NCI-H446 treated with DMSO at 0.1 percent for 48 hours (cell line): Measurements from ENCODE around the gene MGAT4A.
"Not testable (repeated sequence)": the region's sequence is repeated elsewhere in the genome, so short reads cannot be mapped to it uniquely, and the experiment has no call there.

Experiments used
- DNase-seq: peaks from one replicate; lab custom pipeline; 2025; lab: John Stamatoyannopoulos, UW

The MGAT4A gene

DNA sequence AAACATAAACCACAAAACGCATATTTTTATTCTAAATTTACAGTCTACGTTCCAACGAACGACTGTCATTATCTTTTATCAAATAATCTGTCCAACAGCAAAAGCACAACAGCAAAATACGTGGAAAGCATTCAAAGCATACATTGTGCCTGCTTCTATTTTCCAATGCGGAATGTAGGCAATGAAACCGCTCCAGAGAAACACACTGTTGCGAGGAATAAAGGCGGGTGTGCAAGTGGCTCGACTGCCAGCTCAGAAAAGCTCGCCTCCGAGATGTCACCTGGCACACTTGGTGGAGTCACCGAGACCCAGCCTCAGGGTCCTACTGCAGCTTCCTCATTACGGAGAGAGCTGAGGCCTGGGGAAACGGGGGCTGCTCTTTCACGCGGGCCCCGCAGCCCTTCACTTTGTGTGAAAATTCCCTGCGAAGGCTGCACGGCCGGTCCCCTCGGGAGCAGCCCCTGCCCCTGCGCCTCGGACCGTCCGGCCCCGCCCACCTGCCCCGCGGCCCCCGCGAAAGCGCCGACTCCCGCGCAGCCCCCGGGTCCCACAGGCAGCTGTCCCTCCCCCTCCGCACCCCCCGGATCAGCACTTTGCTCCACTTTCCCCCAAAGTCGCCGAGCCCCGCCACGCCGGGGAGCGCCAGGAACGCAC is 752 bp downstream of the MGAT4A start:
- peak; percentile 9 for DNase-seq

DNA sequence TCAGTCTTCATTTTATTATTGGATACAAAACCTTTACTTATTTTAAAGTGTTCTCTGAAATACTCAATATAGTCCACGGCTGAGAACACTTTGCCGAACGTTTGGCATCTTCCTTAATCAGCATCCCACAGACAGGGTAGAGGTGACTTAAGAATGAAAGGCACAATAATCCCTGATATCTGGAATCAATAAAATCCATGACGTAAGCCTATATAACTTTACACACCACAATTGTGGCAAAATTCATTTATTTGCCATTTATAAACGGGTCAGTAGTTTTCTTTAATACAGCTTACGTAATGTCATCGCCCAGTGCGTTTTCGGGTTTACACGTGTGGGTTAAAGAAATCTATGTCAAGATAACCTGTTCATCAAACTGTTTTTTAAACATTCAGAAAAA is 1.3 kb downstream of the MGAT4A start:
- DNase-seq: no peak

GRCh38 chr2:98728088-98728718 is 2.7 kb downstream of the MGAT4A start:
- not testable (repeated sequence) for DNase-seq

DNA sequence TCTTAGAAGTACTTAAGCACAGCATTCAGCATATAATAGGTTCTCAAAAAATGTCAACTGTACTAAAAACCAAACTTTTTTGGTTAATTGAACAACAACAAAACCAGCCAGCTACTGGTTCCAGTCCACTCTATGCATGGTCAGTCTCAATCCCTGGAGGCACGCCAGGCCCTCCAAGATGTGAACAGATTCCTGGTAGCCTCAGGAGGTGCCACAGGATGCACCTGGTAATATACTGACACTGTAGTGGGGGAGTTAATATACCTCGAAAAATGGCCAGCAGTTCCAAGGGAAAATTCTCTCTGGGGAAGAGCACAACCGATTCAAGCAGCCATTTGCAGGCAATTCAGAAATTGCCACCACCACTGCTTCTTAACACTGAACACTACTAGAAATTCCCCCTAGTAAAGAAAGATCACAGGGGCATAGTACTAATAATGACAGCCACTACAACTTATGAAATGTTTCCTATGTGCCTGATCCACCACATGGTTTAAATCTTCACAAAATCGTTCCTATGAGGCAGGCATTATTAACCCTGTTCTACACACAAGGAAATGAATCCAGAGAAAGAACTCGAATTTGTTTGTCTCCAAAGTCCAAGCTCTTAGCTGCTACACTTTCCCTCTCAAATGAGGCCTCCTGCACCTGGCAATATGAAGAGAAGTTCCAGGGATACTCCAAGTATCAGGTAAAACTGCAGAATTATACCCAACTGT is 3.4 kb downstream of the MGAT4A start:
- no peak for DNase-seq

- DNase-seq: no peak
Measured at GRCh38 chr2:98726735-98727368, 4.1 kb downstream of the MGAT4A start.

DNA sequence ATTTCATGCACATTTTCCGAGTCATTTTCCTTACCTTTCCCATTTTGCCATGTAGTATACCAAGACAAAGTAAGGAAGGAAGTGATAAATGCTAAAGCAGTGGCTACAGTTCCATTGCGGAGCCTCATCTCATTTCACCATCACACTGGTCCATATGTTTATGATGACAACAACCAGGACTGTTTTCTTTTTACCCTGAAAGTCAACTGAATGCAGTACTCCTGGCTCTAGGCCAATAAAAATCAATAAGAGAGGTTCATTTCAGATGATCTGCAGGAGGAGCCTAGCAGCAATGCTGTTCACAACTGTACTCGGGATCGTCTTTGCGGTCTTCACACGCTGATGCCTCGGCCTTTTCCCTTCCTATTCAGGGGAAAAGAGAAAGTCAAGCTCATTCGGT is 4.7 kb downstream of the MGAT4A start:
- DNase-seq: no peak

DNA sequence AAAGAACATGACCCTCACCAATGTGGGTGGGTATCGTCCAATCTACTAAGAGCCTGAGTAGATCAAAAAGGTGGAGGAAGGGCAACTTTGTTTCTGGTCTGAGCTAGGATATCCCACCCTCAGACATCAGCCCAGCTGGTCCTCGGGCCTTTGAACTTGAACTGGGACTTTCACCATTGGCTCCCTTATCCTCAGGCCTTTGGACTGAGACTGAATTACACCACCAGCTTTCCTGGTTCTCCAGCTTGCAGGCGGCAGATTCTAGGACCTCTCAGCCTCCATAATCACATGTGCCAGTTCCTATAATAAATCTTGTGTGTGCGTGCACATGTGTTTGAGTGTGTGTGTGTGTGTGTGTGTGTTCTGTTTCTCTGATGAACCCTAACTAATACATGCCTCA is 10.6 kb downstream of the MGAT4A start:
- DNase-seq: no peak

DNA sequence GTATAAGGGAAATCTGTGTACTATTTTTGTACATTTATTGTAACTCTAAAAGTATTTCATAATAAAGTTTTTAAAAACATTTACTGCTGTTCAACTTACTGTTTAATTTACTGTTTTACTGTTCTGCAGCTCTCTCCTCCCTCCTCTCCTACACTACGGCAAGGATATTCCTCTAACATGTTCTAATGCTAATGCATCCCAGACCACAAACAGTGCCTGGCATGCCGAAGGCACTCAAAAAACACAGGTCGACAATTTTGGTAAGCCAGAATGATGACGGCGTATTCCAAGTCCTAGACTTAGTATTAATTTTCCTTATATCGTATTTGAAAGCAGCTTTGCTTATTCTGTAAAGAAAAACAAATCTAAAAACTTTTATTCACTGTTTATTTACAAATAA is 13.3 kb downstream of the MGAT4A start:
- no peak for DNase-seq

- no peak for DNase-seq
Measured at GRCh38 chr2:98716786-98717185, 14.1 kb downstream of the MGAT4A start.

DNA sequence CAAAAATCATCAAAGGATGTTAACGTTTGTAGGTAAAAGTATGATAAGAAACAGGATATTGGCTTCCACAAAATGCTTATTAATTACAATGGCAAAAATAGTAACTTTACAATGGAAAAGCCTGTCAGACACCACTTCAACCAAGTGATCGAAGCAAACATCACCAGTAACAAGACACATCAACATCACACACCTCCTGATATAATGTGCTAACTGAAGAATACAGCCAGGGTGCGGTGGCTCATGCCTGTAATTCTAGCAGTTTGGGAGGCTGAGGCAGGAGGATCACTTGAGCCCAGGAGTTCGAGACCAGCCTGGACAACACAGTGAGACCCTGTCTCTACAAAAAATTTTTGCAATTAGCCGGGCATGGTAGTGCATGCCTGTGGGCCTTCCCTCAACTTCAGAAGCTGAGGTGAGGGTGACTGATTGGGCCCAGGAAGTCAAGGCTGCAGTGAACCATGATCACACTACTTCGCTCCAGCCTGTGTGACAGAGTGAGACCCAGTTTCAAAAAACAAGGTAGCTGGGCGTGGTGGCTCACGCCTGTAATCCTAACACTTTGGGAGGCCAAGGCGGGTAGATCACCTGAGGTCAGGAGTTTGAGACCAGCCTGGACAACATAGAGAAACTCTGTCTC is 15.0 kb downstream of the MGAT4A start:
- no peak for DNase-seq

DNA sequence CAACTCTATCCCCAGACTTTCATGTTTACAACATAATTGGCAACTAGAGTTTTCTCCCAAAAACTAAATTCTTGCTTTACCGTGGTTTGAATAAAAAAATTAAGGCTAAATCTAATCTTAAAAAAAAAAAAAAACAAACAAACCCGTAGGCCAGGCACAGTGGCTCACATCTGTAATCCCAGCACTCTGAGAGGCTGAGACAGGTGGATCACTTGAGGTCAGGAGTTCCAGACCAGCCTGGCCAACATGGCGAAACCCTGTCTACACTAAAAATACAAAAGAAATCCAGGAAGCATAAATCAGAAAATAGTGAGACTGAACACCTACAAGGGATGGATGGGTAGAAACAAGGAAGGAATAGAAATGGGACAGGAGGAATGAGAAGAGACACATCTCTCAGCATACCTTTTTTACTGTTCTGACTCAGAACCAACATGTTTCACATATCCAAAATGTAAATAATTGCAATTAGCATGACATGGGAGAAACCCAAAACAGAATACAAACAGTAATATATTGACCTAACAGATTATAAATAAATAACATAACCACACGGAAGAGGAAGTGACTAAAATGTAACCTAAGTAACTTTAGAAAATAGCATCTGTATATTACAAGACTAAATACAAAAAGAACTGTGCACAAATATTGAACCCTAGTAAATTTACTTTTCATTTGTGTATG is 17.5 kb downstream of the MGAT4A start:
- DNase-seq: no peak

DNA sequence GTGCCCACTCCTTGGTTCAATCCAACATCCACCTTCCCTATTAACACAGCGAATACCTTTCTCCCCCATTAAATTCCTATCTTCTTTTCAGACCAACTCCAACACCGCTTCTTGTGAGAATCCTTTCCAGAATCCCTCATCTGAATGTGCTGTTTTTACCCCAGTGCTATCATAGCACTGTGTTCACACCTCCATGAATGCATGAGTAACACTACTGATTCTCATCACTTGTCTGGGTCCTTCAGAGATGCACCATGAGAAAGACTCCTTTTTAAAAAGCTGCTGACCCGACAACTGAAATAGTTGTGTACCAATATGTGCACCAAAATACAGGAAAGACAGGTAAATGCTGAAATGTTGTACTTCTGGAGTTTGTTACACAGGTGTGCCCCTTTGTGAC is 18.8 kb downstream of the MGAT4A start:
- DNase-seq: no peak

DNA sequence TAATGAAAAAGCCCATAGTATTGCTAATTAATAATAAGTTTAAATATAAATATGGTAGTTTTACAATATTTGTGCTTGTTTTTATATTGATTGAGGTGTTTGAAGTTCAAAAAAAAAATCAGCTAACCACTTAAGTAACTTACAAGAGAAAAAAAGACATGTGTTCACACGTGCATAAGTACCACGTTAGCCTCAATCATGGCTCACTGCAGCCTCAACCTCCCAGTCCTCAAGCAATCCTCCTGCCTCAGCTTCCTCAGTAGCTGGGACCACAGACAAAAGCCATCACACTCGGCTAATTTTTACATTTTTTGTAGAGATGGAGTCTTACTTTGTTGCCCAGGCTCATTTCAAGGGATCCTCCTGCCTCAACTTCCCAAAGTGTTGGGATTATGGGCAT is 19.4 kb downstream of the MGAT4A start:
- DNase-seq: no peak

DNA sequence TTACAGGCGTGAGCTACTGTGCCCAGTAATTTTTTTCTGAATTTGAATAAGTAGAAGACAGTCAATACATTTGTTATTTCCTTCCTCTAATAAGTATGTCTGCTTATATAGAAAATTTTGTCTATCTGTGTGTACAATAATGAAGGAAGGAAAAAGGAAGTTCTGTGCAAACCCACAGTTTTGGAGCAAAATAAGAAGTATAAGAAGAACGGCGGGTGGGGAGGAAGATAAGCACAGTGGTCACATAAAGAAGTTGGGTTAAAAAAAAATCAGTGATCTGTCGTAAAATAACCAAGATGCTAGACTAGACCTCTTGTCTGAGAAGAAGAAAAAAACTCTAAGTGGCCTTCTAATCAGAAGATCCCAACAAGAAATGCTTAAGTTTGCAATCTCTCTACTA is 20.2 kb downstream of the MGAT4A start:
- DNase-seq: no peak

DNA sequence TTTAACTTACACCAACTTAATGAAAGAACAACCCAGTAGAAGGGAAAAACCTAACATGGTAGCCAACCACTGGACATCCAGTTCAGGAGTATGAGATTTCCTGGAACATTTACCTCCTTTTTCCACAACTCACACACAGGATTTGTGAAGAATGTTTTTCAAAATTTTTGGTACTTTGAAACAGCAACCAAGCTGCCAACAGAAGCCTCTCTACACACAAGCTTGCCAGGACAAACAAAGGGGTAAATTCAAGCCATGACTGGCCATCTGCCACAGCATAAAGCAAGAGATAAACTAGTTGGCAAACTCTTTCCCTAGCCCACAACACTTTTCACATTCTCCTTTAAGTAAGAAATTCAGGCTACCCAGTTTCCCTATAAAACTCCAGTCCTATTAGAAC is 21.4 kb downstream of the MGAT4A start:
- peak; percentile 85 for DNase-seq

GRCh38 chr2:98708396-98709186 is 22.3 kb downstream of the MGAT4A start:
- no peak for DNase-seq

DNA sequence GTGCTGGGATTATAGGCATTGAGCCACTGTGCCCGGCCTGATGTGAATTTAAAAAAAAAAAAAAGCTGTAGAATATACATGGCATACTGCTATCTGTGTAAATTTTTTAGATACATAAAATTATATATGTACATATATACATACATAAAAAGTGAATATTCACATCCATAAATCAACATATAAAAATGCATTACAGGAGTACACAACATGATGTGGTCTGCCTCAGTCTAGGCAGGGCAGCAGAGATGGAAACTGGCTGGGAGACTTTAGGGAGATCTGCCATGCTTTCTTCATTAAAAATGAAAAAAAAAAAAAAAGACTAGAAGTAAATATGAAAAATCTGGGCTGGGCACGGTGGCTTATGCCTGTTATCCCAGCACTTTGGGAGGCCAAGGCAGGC is 24.3 kb downstream of the MGAT4A start:
- no peak for DNase-seq

- no peak for DNase-seq
Measured at GRCh38 chr2:98705333-98705617, 25.7 kb downstream of the MGAT4A start.

- DNase-seq: no peak
Measured at GRCh38 chr2:98704499-98705332, 26.2 kb downstream of the MGAT4A start.

- DNase-seq: no peak
Measured at GRCh38 chr2:98703738-98704137, 27.2 kb downstream of the MGAT4A start.
